A549 (cell line): ENCODE results near the gene ENTPD8.

ENCODE experiments used
- CBX8 ChIP-seq: fragments of 200-600 bp; sonication (generic); IDR thresholded peaks from 2 replicates; pipeline ENCODE4 v1.6.1; 2016
- KDM5A ChIP-seq: fragments of 200-600 bp; sonication (generic); IDR thresholded peaks from 2 replicates; pipeline ENCODE4 v1.6.1; 2016; ENCODE audit warnings: antibody characterized with exemption, mild to moderate bottlenecking
- NR3C1 ChIP-seq: fragments of >200 bp; sonication (Bioruptor Twin); formaldehyde crosslinking; IDR thresholded peaks from 3 replicates; pipeline ENCODE4 v1.6.1; 2017
- POLR2A ChIP-seq: IDR thresholded peaks from 2 replicates; pipeline ENCODE4 v1.6.1; 2012; ENCODE audit warnings: mild to moderate bottlenecking, low read length
- RFX5 ChIP-seq: fragments of 450-650 bp; IDR thresholded peaks from 2 replicates; pipeline ENCODE4 v1.7.1; 2014; ENCODE audit warnings: antibody characterized with exemption, mild to moderate bottlenecking, moderate library complexity
- ZFP36 ChIP-seq: fragments of 450-650 bp; IDR thresholded peaks from 2 replicates; pipeline ENCODE4 v1.6.1; 2014; ENCODE audit warnings: borderline replicate concordance; ENCODE audit not compliant: partially characterized antibody
- TF ChIP-seq, protein P1 (sequence below): fragments of >200 bp; sonication (Bioruptor Twin); formaldehyde crosslinking; IDR thresholded peaks from 3 replicates; pipeline ENCODE4 v1.6.1; 2016
- TF ChIP-seq, protein P2 (sequence below): fragments of >200 bp; sonication (Bioruptor Twin); formaldehyde crosslinking; IDR thresholded peaks from 3 replicates; pipeline ENCODE4 v1.5.1; 2016
- TF ChIP-seq, protein P3 (sequence below): fragments of 250-450 bp; sonication (Bioruptor Pico); IDR thresholded peaks from 2 replicates; pipeline ENCODE4 v1.5.0; 2020; ENCODE audit warnings: low read depth, mild to moderate bottlenecking, moderate library complexity
- TF ChIP-seq, protein P4 (sequence below): IDR thresholded peaks from 2 replicates; pipeline ENCODE4 v1.6.1; 2012
- TF ChIP-seq, protein P5 (sequence below): fragments of 450-650 bp; IDR thresholded peaks from 2 replicates; pipeline ENCODE4 v1.6.1; 2014; ENCODE audit warnings: antibody characterized with exemption
- TF ChIP-seq, protein P6 (sequence below): fragments of 200-600 bp; sonication (generic); IDR thresholded peaks from 2 replicates; pipeline ENCODE4 v1.6.1; 2016; ENCODE audit warnings: antibody characterized with exemption, mild to moderate bottlenecking, moderate library complexity

DNA sequence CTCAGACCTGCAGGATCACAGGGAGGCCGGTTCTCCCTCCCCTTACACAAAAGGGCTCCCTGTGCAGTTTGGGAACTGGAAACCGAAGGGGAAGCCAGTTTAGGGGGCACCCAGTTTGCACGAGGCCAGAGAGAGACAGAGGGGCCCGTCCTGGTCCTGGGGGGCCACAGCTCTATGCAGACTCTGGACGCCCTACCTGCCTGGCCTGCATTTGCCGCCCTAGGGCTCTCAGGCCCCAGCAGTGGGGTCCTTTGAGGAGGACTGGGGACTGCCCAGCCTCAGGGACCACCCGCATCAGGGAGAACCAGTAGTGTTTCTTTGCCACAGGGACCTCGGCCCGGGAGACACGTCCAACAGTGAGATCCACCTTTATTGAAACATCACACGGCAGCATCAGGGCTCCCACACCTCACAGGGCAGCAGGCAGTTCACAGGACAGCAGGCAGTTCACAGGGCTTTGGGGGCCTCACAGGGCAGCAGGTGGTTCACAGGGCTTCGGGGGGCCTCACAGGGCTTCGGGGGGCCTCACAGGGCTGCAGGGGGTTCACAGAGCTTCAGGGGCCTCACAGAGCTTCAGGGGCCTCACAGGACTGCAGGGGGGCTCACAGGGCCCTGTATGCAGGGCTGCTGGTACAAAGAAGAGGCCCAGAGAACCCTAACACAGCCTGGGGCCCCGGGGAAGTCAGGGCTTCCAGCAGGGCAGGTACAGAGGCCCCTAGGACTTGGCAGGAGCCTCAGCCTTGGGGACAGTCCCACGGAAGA, 18.6 kb upstream of the ENTPD8 start:
- TF ChIP-seq RFX5 (no peak), POLR2A (no peak), KDM5A (no peak), CBX8 (no peak), NR3C1 (no peak), ZFP36 (no peak)
- TF ChIP-seq, protein P1, sequence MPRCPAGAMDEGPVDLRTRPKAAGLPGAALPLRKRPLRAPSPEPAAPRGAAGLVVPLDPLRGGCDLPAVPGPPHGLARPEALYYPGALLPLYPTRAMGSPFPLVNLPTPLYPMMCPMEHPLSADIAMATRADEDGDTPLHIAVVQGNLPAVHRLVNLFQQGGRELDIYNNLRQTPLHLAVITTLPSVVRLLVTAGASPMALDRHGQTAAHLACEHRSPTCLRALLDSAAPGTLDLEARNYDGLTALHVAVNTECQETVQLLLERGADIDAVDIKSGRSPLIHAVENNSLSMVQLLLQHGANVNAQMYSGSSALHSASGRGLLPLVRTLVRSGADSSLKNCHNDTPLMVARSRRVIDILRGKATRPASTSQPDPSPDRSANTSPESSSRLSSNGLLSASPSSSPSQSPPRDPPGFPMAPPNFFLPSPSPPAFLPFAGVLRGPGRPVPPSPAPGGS = no peak
- TF ChIP-seq, protein P2, sequence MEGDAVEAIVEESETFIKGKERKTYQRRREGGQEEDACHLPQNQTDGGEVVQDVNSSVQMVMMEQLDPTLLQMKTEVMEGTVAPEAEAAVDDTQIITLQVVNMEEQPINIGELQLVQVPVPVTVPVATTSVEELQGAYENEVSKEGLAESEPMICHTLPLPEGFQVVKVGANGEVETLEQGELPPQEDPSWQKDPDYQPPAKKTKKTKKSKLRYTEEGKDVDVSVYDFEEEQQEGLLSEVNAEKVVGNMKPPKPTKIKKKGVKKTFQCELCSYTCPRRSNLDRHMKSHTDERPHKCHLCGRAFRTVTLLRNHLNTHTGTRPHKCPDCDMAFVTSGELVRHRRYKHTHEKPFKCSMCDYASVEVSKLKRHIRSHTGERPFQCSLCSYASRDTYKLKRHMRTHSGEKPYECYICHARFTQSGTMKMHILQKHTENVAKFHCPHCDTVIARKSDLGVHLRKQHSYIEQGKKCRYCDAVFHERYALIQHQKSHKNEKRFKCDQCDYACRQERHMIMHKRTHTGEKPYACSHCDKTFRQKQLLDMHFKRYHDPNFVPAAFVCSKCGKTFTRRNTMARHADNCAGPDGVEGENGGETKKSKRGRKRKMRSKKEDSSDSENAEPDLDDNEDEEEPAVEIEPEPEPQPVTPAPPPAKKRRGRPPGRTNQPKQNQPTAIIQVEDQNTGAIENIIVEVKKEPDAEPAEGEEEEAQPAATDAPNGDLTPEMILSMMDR = no peak
- TF ChIP-seq, protein P3, sequence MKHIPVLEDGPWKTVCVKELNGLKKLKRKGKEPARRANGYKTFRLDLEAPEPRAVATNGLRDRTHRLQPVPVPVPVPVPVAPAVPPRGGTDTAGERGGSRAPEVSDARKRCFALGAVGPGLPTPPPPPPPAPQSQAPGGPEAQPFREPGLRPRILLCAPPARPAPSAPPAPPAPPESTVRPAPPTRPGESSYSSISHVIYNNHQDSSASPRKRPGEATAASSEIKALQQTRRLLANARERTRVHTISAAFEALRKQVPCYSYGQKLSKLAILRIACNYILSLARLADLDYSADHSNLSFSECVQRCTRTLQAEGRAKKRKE (CRISPR knock-in tag) = no peak
- TF ChIP-seq, protein P4, sequence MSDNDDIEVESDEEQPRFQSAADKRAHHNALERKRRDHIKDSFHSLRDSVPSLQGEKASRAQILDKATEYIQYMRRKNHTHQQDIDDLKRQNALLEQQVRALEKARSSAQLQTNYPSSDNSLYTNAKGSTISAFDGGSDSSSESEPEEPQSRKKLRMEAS = no peak
- TF ChIP-seq, protein P5, sequence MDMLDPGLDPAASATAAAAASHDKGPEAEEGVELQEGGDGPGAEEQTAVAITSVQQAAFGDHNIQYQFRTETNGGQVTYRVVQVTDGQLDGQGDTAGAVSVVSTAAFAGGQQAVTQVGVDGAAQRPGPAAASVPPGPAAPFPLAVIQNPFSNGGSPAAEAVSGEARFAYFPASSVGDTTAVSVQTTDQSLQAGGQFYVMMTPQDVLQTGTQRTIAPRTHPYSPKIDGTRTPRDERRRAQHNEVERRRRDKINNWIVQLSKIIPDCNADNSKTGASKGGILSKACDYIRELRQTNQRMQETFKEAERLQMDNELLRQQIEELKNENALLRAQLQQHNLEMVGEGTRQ = no peak
- TF ChIP-seq, protein P6, sequence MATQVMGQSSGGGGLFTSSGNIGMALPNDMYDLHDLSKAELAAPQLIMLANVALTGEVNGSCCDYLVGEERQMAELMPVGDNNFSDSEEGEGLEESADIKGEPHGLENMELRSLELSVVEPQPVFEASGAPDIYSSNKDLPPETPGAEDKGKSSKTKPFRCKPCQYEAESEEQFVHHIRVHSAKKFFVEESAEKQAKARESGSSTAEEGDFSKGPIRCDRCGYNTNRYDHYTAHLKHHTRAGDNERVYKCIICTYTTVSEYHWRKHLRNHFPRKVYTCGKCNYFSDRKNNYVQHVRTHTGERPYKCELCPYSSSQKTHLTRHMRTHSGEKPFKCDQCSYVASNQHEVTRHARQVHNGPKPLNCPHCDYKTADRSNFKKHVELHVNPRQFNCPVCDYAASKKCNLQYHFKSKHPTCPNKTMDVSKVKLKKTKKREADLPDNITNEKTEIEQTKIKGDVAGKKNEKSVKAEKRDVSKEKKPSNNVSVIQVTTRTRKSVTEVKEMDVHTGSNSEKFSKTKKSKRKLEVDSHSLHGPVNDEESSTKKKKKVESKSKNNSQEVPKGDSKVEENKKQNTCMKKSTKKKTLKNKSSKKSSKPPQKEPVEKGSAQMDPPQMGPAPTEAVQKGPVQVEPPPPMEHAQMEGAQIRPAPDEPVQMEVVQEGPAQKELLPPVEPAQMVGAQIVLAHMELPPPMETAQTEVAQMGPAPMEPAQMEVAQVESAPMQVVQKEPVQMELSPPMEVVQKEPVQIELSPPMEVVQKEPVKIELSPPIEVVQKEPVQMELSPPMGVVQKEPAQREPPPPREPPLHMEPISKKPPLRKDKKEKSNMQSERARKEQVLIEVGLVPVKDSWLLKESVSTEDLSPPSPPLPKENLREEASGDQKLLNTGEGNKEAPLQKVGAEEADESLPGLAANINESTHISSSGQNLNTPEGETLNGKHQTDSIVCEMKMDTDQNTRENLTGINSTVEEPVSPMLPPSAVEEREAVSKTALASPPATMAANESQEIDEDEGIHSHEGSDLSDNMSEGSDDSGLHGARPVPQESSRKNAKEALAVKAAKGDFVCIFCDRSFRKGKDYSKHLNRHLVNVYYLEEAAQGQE = no peak
